M059J (cell line): ENCODE measurements around the gene SPTB. TPM values are rescaled to one million over a fixed set of nuclear protein-coding genes. Genes with fewer than 3 reads are reported as not detected.

Source experiments
- total RNA-seq: library from RNA; depleted of rRNA; stranded (reverse); fragments of >200 nt; shearing (Covaris generic); gene quantifications from 2 replicates; pipeline ENCODE4 v1.2.3, GENCODE V29; 2014; rRNA removed

The SPTB gene
- total RNA-seq, 1 experiment from 2014 or later, result 1.5 TPM

Other genes with a start within 250 kb of the SPTB start
- 6.8 and 13.8 TPM in 2 replicates for gene PLEKHG3, start 175.5 kb downstream of the SPTB start, total RNA-seq
- gene CHURC1, start 34.5 kb upstream of the SPTB start, total RNA-seq, result 84.4 and 138 TPM in 2 replicates
- gene GPX2, start 62.8 kb upstream of the SPTB start, total RNA-seq, result not detected in 2 replicates
- 3.8 and 6.3 TPM in 2 replicates for gene RAB15, start 92.4 kb upstream of the SPTB start, total RNA-seq
- 18.3 and 23.7 TPM in 2 replicates for gene FNTB, start 107.0 kb upstream of the SPTB start, total RNA-seq
- gene MAX, start 222.6 kb upstream of the SPTB start, total RNA-seq, result 47.1 and 50.4 TPM in 2 replicates